ENCODE data around the gene FGFBP1. TPM values are rescaled to one million over a fixed set of nuclear protein-coding genes. Genes with fewer than 3 reads are reported as not detected.
A peak's percentile ranks its signal among the peaks of the same experiment; 100 is the strongest.
"Not testable (repeated sequence)": the region's sequence is repeated elsewhere in the genome, so short reads cannot be mapped to it uniquely, and the experiment has no call there.

The FGFBP1 gene
- total RNA-seq, 4 donors from 2014 or later = 42.3 to 141 (median 78.5) TPM

DNA sequence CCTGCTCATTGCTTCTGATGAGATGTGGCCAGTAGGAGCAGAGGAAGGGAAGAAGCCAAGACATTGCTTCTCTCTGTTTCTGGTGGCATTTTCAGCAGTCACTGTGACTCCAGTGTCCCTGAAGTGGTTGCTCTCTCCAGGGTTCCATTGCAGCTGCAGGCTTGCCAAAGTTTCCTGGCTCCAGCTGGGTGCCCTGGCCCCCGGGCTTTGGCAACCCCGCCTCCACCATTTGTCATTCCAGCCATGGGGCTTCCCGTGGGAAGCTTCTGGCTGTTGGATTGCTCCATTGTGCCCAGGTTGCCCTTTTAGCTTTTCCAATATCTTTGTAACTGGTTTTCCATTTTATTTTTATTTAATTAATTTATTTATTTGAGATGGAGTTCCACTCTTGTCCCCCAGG lies 12.7 kb downstream of the FGFBP1 start:
- no peak for TF ChIP-seq POLR2A (IDR thresholded peaks at IDR 0.05)
- TF ChIP-seq, protein P1, sequence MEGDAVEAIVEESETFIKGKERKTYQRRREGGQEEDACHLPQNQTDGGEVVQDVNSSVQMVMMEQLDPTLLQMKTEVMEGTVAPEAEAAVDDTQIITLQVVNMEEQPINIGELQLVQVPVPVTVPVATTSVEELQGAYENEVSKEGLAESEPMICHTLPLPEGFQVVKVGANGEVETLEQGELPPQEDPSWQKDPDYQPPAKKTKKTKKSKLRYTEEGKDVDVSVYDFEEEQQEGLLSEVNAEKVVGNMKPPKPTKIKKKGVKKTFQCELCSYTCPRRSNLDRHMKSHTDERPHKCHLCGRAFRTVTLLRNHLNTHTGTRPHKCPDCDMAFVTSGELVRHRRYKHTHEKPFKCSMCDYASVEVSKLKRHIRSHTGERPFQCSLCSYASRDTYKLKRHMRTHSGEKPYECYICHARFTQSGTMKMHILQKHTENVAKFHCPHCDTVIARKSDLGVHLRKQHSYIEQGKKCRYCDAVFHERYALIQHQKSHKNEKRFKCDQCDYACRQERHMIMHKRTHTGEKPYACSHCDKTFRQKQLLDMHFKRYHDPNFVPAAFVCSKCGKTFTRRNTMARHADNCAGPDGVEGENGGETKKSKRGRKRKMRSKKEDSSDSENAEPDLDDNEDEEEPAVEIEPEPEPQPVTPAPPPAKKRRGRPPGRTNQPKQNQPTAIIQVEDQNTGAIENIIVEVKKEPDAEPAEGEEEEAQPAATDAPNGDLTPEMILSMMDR (IDR thresholded peaks at IDR 0.05) = no peak
- intact Hi-C loops (cut with DNase I; ENCODE audit: low total_unique reads) = no loop called here
- WGBS, 2 donors = 32 to 49% methylated on average over 3 of the region's 3 CpGs
- no peak for DNase-seq (ENCODE audit: low spot score in 2 of 2)
- H3K4me3 ChIP-seq (ENCODE audit: low read depth, poor library complexity, severe bottlenecking) = no peak overlapping the region

DNA sequence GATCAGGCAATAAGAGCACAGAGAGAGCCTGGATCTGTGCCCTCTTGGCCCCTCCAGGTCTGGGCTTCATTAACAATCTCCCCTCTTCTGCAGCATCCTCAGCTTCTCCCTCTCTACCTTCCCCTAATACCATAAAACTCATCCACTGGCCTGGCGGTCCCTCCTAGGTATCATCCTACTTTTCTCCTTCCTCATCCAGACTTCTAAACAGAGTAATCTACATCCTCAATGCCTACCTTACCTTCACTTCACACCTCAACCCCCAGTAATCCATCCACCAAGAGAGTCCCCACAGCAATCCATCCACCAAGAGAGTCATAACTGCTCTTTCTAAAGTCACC lies 17.0 kb downstream of the FGFBP1 start:
- intact Hi-C loops (cut with DNase I; ENCODE audit: low total_unique reads) = no loop called here
- TF ChIP-seq, protein P1 (IDR thresholded peaks at IDR 0.05) = no peak
- TF ChIP-seq POLR2A (IDR thresholded peaks at IDR 0.05) = no peak
- no peak overlapping the region for H3K4me3 ChIP-seq (ENCODE audit: low read depth, poor library complexity, severe bottlenecking)
- 92 to 97% methylated on average over 1 of the region's 1 CpG for WGBS, 2 donors
- no peak for DNase-seq (ENCODE audit: low spot score in 2 of 2)

DNA sequence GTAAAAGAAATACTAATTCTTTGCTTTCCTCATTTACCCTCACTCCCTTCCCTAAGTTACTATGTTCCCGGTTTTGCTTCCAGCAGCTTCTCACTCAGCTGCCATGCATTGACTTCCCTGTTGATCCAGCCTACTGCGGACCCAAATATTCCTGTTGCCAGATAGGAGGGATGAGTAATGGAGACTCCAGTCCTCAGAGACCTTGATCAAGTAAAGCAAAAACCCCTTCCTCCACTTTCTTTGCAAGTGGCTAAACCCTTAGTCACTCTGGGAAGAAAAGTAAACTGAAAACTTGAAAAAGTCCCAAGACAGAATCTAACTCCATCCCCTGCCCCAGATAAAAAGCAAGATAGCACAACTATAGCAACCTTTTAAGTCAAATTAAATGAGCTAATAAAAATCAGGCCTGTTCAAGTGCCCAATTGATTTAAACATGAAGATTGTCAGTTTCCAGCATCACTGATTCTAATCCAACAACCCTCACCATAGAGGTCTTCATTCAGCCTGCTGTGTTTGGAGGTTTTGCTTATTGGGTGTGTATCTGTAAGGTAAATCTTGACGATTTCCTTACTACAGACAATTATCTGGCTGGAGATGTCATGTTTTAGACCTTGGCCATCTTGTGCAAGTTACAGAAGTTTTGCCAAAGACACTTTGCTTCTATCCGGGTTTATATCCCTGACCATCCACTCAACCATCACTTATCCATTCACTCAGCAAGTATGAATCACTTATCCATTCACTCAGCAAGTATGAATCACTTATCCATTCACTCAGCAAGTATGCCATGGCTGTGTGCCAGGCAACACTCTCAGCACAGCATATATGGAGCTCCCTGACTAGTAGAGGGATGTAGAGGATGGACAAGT lies 17.6 kb downstream of the FGFBP1 start:
- intact Hi-C loops (cut with DNase I; ENCODE audit: low total_unique reads) = no loop called here
- DNase-seq (ENCODE audit: low spot score in 2 of 2) = peak; percentile 80 to 91
- WGBS, 2 donors = 46 to 55% methylated on average over 4 of the region's 4 CpGs
- no peak for TF ChIP-seq POLR2A (IDR thresholded peaks at IDR 0.05)
- H3K4me3 ChIP-seq (ENCODE audit: low read depth, poor library complexity, severe bottlenecking) = no peak overlapping the region

DNA sequence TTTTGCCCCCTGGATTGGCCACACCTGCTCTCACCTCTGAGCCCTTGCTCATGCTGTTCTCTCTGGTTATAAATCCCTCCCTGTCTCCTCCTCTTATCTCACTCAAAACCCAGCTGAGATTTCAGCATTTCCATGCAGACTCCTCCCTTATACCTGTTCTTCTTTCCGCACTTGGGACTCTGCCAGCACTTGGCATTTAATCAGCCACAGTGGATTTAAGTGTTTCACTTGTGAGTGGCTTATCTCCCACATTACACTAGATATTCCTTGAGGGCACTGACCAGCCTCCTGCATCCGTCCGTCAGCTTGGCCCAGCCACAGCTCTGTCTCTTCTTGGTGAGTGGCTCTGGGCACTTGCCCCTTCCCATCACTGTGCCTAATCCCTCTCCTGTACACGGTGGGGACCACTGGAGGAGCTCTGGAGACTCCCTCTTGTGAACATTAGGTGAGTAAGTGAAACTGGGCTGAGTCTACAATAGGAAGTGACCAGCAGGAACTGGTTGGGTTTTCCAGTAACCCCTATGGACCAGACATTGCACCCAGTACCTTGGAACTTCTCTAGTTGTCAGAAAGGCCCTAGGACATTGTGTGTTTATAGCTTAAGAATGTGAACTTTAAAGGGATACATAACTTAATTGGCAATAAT lies 19.9 kb downstream of the FGFBP1 start:
- TF ChIP-seq, protein P1 (IDR thresholded peaks at IDR 0.05) = no peak
- no peak for TF ChIP-seq POLR2A (IDR thresholded peaks at IDR 0.05)
- DNase-seq (ENCODE audit: low spot score in 2 of 2) = no peak
- 48 to 53% methylated on average over 4 of the region's 4 CpGs for WGBS, 2 donors
- H3K4me3 ChIP-seq (ENCODE audit: low read depth, poor library complexity, severe bottlenecking) = no peak overlapping the region
- intact Hi-C loops (cut with DNase I; ENCODE audit: low total_unique reads) = no loop called here

DNA sequence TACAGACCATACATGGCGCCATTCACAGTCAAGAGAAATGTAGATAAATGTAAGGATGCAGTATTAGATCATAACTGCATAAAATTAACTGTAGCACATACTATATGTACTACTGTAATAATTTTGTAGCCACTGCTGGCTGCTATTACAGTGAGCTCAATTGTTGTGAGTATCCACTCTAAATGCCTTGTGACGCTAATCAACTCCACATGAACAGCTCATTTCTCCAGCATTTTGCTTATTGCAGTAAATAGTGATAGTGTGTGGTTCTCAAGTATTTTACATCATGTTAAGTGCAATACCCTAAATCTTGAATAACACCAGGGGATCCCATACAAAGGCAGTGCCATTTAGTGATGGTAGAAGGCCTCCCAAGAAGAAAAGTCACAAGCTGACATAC lies 21.2 kb downstream of the FGFBP1 start:
- TF ChIP-seq, protein P1 (IDR thresholded peaks at IDR 0.05) = no peak
- TF ChIP-seq POLR2A (IDR thresholded peaks at IDR 0.05) = no peak
- 85 to 86% methylated on average over 2 of the region's 2 CpGs for WGBS, 2 donors
- DNase-seq (ENCODE audit: low spot score in 2 of 2) = no peak
- H3K4me3 ChIP-seq (ENCODE audit: low read depth, poor library complexity, severe bottlenecking) = no peak overlapping the region
- intact Hi-C loops (cut with DNase I; ENCODE audit: low total_unique reads) = no loop called here

DNA sequence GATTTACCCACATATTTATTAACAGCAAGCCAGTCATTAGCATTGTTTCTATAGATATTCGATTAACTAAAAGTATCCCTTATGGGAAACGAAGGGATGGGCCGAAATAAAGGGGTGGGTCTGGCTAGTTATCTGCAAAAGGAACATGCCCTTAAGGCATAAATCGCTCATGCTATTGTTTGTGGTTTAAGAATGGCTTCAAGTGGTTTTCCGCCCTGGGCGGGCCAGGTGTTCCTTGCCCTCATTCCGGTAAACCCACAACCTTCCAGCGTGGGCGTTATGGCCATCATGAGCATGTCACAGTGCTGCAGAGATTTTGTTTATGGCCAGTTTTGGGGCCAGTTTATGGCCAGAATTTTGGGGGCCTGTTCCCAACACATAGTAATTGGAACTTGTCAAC lies 22.2 kb downstream of the FGFBP1 start:
- DNase-seq (ENCODE audit: low spot score in 2 of 2); intact Hi-C loops (cut with DNase I; ENCODE audit: low total_unique reads); H3K4me3 ChIP-seq (ENCODE audit: low read depth, poor library complexity, severe bottlenecking): not testable (repeated sequence)
- WGBS, 2 donors = 86 to 91% methylated on average over 9 of the region's 9 CpGs

Measured in lower leg skin (tissue), 4 donors.